A673 (cell line): ENCODE data around the gene C15orf62.

Experiments
- CTCF ChIP-seq: fragments of 300-800, 200-600 bp; sonication (generic); conservative IDR thresholded peaks from 2 replicates; pipeline ENCODE4 v1.5.1; 2017; ENCODE audit warnings: low read depth, mild to moderate bottlenecking, antibody characterized with exemption, low read length, moderate library complexity, mixed read lengths
- EZH2 ChIP-seq: fragments of 200-600 bp; sonication (generic); IDR thresholded peaks from 2 replicates; pipeline ENCODE4 v1.6.1; 2017; ENCODE audit warnings: borderline replicate concordance, low read depth, mild to moderate bottlenecking, mixed read lengths, antibody characterized with exemption, low read length; ENCODE audit not compliant: poor library complexity, severe bottlenecking

GRCh38 chr15:40789119-40789518 is 19.3 kb downstream of the C15orf62 start:
- TF ChIP-seq CTCF (no peak), EZH2 (no peak)
